LNCAP (cell line): Measurements from ENCODE around the gene SIX4.

ENCODE experiments used
- TF ChIP-seq, protein P1 (sequence below): fragments of 450-650 bp; IDR thresholded peaks from 2 replicates; pipeline ENCODE4 v1.5.1; 2017; ENCODE audit warnings: mild to moderate bottlenecking

SIX4 gene

DNA sequence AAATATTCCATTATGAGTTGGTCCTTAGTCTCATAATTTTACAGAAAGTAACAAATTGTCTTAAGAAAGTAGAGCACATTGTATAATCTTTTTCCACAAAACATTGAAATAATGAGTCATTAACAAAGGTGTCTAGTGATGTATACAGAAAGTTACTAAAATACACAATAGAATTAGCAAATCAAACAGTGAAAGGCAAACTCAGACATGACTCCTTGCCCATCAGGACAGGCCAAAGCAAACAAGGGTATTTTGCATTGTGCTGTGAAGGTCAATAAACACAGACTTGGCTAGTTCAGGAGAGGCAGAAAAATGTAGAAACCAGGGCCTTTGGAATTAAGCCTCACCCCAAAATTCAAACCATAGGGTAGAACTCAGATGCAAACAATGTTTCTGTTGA, 37.3 kb downstream of the SIX4 start:
- TF ChIP-seq, protein P1, sequence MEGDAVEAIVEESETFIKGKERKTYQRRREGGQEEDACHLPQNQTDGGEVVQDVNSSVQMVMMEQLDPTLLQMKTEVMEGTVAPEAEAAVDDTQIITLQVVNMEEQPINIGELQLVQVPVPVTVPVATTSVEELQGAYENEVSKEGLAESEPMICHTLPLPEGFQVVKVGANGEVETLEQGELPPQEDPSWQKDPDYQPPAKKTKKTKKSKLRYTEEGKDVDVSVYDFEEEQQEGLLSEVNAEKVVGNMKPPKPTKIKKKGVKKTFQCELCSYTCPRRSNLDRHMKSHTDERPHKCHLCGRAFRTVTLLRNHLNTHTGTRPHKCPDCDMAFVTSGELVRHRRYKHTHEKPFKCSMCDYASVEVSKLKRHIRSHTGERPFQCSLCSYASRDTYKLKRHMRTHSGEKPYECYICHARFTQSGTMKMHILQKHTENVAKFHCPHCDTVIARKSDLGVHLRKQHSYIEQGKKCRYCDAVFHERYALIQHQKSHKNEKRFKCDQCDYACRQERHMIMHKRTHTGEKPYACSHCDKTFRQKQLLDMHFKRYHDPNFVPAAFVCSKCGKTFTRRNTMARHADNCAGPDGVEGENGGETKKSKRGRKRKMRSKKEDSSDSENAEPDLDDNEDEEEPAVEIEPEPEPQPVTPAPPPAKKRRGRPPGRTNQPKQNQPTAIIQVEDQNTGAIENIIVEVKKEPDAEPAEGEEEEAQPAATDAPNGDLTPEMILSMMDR, result no peak

DNA sequence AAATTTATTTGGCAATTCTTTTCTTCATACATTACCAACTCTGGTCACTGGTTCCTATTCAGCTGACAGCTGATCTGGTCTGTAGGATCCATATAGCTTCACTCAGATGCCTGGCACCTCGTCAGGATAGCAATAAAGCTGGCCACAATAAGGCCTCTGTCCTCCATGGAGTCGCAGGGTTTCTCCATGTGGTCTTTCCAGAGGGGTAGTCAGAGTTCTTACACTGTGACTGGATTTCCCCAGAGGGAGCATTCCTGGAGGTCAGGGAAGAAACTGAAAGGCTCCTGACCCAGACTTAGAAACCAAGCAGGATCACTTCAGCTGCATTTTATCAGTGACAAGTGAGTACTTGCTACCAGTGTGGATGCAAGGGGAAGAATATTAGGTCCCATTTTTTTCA, 39.9 kb downstream of the SIX4 start:
- TF ChIP-seq, protein P1, result no peak

GRCh38 chr14:60681271-60681670, 42.9 kb downstream of the SIX4 start:
- TF ChIP-seq, protein P1, result no peak

- TF ChIP-seq, protein P1, result no peak
These were observed 43.6 kb downstream of the SIX4 start for GRCh38 chr14:60680511-60680910.

GRCh38 chr14:60679566-60680258, 44.4 kb downstream of the SIX4 start:
- TF ChIP-seq, protein P1, result no peak

DNA sequence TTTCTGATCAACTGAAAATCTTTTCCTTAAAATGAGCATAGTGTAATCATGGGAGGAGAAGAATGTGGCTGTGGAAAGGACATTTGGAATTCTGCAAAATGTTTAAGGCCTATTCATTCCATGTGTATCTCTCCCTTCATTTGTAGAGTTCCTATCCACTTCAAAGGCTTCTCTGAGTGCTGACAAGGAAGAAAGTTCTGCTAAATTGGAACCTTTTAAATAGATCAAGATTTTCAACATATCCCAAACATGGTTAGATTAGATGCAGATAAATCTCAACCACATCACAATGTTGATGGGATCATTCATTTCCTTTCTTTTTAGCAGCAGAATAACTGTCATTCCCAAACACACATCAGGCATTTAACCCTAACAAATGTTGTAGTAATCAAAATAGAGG, 46.5 kb downstream of the SIX4 start:
- TF ChIP-seq, protein P1, result no peak

DNA sequence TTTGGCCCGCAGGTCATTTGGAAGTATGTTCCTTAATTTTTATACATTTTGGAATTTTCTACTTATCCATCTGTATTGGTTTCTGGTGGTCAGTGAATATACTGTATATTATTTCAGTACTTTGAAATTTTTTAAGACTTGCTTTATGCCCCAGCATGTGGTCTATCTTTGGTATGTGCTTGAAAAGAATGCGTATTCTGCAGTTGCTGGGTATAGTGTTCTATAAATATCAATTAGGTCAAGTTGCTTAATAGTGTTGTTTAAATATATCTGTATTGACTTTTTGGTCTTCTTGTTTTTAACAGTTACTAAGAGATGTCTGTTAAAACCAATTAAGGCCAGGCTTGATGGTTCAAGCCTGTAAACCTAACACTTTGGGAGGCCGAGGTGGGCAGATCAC, 53.2 kb downstream of the SIX4 start:
- TF ChIP-seq, protein P1, result no peak
